Measurements from ENCODE around the gene MEI1. TPM values are rescaled to one million over a fixed set of nuclear protein-coding genes. Genes with fewer than 3 reads are reported as not detected.
"Not testable (repeated sequence)": the region's sequence is repeated elsewhere in the genome, so short reads cannot be mapped to it uniquely, and the experiment has no call there.

Gene MEI1
- polyA plus RNA-seq, 3 donors: 2.0 to 3.7 (median 2.3) TPM

DNA sequence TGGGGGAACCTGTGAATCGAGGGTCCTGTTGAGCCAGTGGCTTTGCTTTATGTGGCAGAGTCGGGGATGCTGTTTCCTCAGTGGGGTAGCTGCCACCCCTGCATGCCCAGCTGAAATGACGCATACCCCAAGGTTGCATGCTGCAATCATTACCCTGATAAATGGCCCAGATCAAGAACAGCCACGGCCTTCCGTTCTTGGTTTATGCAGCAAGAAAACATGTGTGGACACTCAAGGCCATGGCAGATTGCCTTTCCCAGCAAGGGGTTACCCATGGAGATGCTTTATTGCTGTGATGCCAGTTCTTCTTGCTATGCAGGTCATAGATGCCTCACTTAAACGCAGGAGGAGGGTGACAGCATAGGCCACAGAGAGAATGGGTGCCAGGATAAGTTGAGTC lies 119.3 kb downstream of the MEI1 start:
- DNase-seq: no peak

DNA sequence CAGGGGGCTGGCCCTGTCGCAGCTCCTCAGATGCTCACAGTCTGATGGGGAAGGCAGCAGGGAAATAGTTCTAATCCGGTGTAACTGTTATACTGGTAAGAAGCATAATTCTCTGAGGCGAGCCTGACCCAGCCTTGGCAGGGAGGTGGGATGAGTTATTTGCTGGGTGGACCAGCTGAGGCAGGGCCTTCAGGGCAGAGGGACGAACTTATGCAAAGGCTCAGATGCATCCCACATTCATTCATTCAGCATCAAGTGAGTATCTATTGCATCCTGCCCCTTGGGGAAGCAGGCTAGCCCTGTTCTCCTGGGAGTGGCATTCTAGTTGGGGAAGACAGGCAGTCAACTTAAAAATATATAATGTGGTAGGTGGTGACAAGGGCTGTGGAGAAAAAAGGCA lies 120.0 kb downstream of the MEI1 start:
- no peak for DNase-seq

DNA sequence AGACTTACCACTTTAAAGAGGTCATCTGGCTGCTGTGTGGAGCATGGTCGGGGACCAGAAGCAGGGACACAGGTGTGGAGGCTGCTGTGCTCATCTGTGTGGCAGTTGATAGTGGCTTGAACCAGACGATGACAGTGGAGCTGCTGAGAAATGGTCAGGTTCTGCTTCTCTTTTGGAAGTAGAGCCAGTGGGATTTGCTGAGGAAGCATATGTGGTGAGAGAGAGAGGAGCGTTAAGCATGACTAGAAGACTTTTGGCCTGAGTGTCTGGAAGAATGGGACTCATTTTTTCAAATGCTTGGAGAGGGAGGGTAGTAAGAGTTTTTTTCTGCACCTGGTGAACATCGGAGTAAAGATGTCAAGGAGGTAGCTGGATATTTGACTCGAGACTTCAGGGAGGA lies 121.1 kb downstream of the MEI1 start:
- no peak for DNase-seq

DNA sequence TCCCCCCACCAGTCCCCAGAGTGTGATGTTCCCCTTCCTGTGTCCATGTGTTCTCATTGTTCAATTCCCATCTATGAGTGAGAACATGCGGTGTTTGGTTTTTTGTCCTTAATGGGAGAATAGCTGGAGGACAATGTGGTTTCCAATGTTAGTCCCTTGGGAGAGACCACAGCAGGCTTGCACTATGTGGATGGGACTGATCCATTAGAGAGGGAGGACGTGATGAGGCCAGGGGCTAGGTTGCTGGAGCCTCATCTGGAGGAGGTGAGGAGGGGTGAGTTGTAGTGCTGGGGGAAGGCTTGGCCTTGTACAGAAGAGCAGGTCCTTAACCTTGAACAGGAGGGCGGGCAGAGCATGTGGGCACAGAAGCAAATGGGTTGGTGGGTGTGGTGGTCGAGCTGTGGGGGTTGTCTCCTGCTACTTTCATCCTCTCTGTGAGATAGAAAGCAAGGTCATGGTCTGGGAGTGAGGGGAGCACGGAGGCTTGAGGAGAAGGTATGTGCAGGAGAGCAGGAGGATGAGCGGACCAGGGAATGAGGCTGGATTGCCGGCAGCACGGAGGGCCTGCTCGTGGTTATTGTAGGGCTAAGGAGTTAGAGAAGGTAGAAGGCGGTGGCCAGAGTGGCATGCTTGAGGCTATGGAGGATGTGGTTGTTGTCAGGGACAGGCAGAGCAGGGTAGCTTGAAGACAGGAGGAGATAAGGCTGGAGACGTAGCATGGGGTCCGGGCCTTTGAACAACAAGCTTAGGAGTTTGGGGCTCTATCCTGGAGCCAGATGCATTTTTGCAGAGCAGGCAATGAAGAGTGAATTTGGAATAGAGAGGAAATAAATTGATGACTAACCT lies 122.4 kb downstream of the MEI1 start:
- DNase-seq: no peak

DNA sequence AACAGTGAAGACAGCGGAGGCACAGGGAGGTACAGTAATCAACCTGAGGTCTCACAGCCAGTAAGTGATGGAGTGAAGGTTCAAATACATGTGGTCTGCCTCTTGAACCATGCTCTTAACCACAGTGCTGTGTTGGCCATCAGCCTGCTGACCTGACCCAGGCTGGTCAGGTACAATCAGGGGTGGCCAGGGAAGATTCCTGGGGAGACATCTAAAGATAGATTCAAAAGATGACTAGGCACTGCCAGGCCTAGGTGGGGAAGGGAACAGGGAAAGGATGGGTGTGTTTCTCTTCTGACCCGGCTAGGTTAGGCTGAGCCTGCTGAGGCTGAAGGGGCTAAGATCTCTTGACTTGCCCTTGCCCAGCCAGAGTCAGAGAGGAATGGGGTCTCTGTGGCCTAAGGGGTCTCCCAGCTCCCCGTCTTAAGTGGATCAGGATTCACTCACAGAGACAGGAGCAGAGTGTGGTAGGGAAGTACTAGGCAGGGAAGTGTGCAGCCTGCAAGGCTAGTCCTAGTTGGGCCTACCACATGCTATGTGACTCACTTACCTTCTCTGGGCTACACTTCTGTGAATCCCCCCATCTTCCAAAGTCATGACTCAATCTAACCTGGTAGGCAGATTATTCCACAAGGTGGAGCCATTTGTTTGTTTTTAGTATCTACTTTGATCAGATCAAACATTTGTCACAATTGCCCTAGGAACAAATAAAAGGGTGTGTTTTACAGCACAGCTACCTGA lies 123.2 kb downstream of the MEI1 start:
- DNase-seq: peak; percentile 36

DNA sequence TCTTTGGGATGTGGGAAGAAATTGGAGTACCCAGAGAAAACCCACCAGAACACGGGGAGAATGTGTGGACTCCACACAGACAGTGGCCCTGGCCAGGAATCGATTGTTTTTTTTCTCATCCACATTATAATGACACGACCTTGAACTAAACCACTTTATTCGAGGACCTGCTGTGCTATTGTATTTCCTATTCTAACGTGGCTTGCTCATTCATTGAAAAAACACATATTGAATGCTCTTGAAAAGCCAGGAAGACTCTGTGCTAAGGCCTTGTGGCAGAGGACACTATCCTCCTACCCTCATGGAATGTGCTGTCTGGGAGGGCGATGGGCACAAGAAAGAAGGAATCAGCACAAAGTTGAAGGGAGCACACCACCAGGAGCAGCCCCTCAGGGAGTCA lies 124.5 kb downstream of the MEI1 start:
- DNase-seq: no peak

DNA sequence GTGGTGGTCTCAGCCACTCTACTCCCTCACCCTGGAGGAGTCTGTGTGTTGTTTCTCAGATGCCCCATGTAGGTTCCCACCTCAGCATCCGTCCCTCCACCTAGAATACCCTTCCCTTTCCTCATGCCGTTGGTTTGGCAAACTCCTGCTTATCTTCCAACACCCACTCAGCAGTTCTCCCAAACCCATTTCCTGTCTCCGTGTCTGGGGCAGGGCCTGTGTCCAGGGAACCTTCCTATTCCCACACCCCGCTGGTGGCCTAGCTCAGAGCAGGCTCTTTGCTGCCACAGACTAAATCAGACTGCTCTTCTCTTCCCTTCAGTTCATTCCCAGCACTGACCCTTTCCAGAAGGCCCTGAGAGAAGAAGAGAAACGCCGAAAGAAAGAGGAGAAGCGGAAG lies 126.1 kb downstream of the MEI1 start:
- no peak for DNase-seq

DNA sequence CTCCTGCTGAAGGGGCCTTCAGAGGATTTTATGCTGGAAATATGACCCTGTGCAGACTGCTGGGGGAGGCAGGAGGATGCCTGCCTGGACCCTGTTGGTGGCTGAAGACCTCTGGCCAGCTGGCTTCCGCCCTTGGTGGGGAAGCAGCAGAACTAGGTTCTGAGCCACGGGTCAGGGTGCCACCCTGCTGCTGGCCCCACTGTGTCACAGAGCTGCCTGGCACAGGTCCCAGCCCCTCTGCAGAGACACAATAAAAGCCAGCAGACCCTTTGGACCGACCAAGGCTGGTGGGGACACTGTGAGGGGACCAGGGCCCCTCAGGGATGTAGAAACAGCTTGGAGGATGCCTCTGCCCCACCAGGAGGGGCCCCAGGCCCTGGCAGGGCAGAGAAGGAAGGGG lies 126.7 kb downstream of the MEI1 start:
- no peak for DNase-seq

DNA sequence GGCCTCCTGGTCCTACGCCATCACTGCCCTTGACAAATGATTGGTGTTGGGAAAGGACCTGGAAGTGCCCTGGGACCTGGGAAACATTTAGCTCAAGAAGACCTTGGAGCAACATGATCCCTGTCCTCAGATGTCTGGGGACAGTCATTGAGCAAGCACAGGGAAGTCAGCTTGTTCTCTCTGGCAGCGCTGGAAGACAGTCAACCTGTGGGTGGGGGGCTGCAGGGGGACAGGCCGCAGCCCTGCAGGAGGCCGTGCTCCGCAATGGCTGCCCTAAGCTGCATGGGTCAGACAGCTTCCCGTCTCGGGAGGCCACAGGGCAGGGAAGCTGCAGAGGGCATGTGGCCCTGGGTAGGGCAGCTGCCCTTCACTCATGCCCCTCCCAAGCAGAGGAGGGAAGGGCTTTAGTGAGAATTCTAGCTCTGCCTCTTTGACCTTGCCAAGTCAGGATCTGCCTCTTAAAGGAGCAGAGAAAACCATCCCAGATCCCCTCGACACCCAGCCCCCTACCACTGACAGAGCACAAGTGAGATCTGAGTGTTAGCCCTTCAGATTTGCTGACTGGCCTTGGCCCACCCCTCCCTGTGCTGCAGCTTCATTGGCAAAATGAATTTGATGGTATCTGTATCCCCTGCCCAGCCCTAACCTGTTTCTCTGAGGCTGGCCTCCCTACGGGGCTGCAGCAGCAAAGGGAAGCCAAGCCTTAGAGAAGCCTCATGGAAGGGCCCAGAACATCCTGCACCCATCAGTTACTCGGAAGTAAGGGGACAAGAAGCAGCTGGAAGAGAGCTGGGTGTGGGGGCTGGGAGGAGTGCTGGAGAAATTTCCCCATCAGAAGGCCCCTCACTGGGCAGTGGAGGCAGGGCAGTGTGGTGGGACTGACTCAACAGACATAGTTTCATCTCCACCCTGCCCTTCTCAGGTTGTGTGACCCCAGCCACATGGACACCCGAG lies 127.4 kb downstream of the MEI1 start:
- DNase-seq: no peak

DNA sequence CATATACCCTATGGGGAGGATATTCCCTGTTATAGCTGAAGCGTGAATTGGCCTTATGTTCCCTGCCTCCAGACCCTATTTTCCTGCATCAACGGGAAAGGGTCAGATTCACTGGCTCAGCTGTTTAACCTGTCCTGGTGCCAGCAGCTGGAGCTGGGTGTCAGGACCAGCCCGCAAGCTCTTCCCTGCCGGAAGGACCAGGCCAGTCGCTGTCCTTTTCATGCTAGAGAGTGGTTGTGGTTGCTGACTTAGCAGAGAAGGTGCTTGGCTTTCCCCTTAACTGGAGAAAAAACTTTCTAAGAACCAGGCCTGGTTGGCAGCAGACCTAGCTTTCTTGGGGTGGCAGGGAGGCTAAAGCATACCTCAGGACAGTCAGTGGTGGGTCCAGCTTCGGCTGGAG lies 128.4 kb downstream of the MEI1 start:
- DNase-seq: no peak

DNA sequence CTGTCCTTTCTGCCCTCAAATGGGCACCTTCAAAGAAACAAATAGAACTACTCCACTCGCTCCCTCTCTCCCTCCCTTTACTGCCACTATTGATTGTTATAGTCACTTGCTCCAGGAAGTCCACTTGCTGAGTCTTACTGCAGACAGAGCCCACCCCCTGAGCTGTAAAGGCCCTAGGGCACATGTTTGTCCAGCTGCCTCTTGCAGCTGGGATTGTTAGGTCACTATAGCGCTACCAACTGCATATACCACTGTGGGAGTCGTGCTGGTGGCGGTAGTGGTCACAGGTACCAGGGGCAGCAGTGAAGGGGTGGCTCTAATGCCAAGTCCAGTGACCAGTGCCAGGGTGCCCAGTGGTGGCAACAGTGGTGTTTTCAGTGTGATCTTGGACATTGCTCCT lies 129.2 kb downstream of the MEI1 start:
- no peak for DNase-seq

DNA sequence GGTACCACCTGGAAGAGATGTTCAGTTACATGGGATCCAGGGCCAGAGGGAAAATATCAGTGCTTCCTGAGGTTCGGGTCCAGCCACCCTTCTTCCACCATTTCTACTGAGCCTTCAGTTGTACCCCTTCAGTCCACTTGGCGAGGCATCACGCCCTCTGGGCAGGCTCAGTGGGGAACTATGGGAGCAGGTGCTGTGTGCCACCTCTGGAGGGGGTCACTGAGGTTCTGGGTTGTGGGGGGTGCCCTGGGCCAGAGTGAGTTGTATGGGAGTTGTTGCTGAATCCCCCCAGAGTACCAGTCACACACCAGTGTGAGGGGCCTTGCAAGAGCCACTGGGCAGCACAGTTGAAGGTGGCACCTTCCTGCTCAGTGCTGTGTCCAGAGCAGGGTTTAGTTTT lies 130.9 kb downstream of the MEI1 start:
- no peak for DNase-seq

DNA sequence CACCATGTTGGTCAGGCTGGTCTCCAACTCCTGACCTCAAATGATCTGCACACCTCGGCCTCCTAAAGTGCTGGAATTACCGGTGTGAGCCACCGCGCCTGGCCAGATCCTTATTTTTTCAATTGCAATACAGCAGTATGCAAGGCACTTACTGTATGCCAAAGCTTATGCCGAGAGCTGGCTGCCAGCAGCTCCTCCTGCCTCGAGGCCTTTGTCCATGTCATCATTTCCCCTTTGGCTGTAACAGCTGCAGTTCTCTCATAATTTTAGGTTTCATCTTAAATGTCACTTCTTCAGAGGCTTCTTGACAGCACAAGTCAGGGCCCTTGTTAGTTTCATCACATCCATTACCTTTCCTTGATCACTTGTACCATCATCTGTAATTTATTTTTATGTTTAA lies 132.1 kb downstream of the MEI1 start:
- no peak for DNase-seq

DNA sequence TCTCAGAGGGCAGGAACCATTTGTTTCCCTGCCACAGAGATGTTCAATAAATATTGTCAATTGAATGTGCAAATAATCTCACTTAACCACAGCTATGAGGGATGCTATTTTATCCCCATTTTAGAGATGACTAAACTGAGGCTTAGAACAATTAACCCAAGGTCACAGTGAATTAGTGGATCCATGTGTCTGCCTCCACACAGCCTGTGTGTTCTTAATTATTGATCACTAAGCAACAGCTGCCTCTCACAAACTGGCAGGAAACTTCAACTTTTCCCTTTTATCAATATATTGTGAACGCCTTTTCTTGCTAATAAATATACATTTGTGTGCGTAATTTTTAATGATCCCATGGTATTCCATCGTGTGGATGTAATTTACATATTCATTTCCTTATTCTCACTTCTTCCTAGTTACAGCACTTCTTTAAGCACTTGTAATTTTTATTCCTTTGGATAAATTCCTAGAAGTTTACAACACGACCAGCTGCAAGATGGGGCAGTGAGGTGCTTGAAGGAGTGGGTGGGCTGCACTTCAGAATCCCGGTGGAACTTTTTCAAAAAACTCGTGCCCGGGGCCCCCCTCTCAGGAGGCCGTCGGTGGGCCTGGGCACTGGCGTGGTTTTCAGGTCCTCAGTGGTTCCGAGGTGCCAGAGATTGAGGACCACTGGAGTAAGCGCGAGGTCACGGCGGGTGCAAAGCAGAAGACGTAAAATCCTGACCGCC lies 132.7 kb downstream of the MEI1 start:
- no peak for DNase-seq

DNA sequence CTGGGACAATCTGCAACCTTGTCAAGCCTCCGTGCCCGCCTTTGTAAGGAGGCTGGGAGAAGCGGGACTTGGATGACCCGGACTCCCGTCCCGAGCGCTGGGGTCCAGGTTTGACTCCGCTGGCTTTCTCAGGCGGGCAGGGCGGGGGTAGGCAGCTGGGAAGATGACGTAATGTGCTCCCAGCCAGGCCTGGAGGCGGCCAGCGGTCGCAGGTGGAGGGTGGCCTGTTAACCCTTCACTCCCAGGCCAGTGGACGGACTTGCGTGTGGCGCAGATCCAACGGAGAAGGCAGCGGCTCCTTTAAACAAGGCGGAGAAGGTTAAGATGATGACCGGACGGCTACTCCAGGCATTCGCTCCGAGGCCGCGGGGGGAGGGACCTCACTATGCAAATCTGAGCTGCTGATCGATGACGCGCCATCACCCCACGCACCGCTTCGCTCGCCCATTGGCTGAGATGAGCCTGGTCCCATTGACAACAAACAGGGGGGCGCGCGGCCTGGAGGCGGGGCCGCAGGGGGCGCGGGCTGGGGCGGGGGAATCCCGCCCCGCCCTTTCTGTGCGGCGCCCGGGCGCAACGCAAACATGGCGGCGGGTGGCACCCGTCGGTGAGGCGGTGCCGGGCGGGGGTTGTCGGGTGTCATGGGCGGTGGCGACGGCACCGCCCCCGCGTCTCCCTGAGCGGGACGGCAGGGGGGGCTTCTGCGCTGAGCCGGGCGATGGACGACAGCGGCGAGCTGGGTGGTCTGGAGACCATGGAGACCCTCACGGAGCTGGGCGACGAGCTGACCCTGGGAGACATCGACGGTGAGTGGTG lies 133.5 kb downstream of the MEI1 start, which contains the start of gene SREBF2:
SREBF2 (plus strand) TSS at position 553 of the 816 bp plus-strand sequence; CDS start at position 719, 166 bp downstream.
- DNase-seq: peak; percentile 100

DNA sequence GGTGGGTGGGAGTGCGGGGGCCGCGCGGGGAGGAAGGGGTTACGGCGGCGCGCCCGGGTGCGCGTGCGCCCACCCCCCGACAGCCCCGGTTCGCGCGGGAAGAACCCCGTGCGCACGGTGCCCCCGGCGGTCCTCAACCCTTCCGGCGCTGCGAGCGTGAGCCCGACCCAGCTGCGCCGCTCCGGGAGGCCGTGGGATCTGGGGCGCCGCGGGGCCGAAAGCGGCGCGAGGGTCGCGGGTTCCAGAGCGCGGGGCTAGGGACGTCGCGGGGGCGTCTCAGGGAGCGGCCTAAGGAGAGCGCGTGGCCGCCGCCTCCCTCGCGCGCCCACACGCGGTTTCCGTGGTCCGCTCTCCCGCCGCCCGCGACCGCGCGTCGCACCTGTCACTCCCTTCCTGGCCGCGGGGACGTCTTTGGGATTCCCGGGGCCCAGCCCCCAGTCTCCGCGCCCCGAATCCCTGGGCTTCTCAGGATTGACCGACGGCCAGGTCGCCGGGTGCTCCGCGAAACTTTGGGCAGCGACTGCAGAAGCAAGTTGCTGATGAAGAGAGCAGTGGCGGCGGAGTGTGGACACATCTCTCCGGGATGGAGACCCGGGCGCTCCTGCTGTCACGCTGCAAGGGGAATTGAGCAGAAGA lies 134.2 kb downstream of the MEI1 start:
- no peak for DNase-seq

DNA sequence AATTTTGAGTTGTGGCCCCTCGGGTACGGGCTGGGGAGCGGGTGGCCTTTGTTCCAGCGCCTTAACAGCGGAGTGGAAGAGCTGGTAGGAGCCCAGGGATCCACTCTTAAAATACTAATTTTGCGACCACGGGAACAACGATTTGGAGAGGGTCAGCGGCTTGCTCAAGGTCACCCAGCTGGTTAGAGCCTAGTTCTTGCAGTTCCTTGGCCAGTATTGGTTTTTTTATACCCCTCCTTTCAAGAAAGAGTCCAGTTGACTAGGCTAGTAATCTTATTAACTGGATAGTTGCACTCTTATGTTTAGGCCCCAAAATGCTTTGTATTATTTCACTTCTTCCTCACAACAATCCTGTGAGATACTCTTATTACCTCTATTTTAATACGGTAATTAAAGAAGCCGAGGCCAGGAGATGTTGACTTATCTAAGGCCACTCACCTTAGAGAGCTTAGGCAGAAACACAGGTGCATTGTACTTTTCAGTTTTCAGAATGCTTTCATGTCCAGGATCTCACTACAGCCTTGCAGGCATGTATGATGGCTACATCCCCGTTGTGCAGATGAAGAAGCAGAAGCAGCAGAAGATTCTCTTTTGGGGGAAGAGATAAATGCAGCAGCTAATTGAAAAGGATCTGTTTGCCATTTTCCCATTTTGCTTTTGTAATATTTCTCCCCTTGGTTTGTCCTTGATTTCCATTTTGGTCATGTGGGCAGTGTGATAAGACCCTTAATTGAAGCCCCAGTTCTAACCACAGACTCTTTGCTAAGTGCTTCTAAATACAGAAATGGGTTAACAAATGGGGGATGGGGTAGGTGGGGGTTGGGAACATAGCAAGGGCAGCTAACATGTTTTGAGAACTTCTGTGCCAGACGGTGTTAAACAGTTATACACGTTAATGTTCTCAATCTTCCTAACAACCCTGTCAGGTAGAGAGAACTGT lies 135.0 kb downstream of the MEI1 start:
- no peak for DNase-seq

DNA sequence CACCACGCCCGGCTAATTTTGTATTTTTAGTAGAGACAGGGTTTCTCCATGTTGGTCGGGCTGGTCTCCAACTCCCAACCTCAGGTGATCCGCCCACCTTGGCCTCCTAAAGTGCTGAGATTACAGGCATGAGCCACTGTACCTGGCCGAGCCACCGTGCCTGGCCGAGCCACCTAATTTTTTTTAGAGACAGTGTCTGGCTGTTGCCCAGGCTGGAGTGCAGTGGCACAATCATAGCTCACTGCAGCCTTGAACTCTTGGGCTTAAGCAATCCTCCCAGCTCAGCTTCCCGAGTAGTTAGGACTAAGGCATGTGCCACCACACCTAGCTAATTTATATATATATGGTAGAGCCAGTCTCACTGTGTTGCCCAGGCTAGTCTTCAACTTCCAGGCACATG lies 136.2 kb downstream of the MEI1 start:
- DNase-seq: not testable (repeated sequence)

DNA sequence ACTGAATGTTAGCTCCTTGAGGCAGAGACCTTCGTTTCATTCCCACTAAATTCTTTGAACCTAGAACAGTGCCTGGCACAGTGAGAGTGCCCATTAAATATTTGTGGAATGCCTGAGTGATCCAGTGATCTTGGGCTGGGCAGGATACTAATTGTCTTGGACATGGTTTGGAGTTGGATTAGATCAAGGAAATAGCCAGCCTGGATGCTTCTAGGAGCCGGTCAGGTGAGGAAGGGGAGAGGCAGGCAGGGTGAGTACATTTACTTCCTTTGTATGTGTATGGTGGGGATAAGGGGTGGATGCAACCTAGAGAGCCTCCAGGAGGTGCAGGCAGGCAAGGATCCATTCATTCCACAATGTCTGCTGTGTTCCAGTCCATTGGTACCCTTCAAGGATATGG lies 137.2 kb downstream of the MEI1 start:
- no peak for DNase-seq

Measured in renal pelvis (tissue), 4 donors.